Measurements from ENCODE around the gene CYP4F3. TPM values are rescaled to one million over a fixed set of nuclear protein-coding genes. Genes with fewer than 3 reads are reported as not detected.
"Not testable (repeated sequence)": the region's sequence is repeated elsewhere in the genome, so short reads cannot be mapped to it uniquely, and the experiment has no call there.

Gene CYP4F3
- total RNA-seq, 1 experiment from 2014 or later, result not detected

GRCh38 chr19:15591796-15592195, 48.9 kb upstream of the CYP4F3 start:
- Histone ChIP-seq H3K4me1 (ENCODE audit: insufficient read depth, low read length) (no peaks in the 10 kb centered on the region), H2BK20ac (ENCODE audit: low read depth, low read length, poor library complexity, severe bottlenecking) (no peak overlapping the region), H3K23ac (ENCODE audit: insufficient read length, low read depth, low read length) (no peak overlapping the region), H3K18ac (ENCODE audit: insufficient read length, low read depth, low read length) (no peak overlapping the region), H2BK15ac (ENCODE audit: low read depth, low read length) (no peak overlapping the region), H3K4ac (ENCODE audit: low read depth, low read length) (no peak overlapping the region), H4K5ac (ENCODE audit: insufficient read length, low read depth, low read length) (no peak overlapping the region), H3K27me3 (ENCODE audit: insufficient read depth, low read length) (no peaks in the 10 kb centered on the region), H2BK120ac (ENCODE audit: low read depth, low read length, poor library complexity, severe bottlenecking) (no peak overlapping the region), H3K27ac (ENCODE audit: insufficient read length, low read depth, low read length) (no peak overlapping the region), H2AK5ac (ENCODE audit: insufficient read length, low read length) (no peak overlapping the region), H3K9me3 (ENCODE audit: control insufficient read depth, low read depth, low read length) (peaks cover 76% of the 10 kb centered on the region), H3K56ac (ENCODE audit: insufficient read length, low read depth, low read length) (no peak overlapping the region), H4K8ac (replicated peaks; ENCODE audit: insufficient read length, low read depth, low read length) (no peak overlapping the region), H2BK12ac (ENCODE audit: insufficient read length, low read depth, low read length) (no peak overlapping the region), H2AFZ (ENCODE audit: low read length) (no peak overlapping the region), H3K4me2 (ENCODE audit: insufficient read depth, insufficient read length, low read length) (no peak overlapping the region), H3K14ac (ENCODE audit: insufficient read depth, low read length) (no peak overlapping the region), H3K9ac (ENCODE audit: extremely low read depth, insufficient read length, low read length) (no peak overlapping the region), H4K91ac (ENCODE audit: insufficient read length, low read depth, low read length) (no peak overlapping the region), H3K79me1 (ENCODE audit: insufficient read depth, low read depth, low read length, poor library complexity, severe bottlenecking) (no peaks in the 10 kb centered on the region), H2BK5ac (ENCODE audit: insufficient read length, low read length) (no peak overlapping the region), H3K79me2 (ENCODE audit: insufficient read depth, low read length) (no peaks in the 10 kb centered on the region), H4K20me1 (ENCODE audit: control insufficient read depth, insufficient read depth, insufficient read length) (no peaks in the 10 kb centered on the region), H3T11ph (ENCODE audit: low read length) (no peak overlapping the region), H3K23me2 (ENCODE audit: insufficient read length, low read depth, low read length, poor library complexity, severe bottlenecking) (no peaks in the 10 kb centered on the region)
- H3K4me3 Mint-ChIP-seq, result no peak overlapping the region
- peaks cover 84 to 87% of the 10 kb centered on the region in 2 experiments for H3K9me3 Mint-ChIP-seq
- H3K27me3 Mint-ChIP-seq (ENCODE audit: low read depth), result peaks cover 8% of the 10 kb centered on the region
- no peak overlapping the region for H3K27ac Mint-ChIP-seq
- DNase-seq, result no peak
- no CpG with 5 or more reads among the region's 4 CpGs for whole genome bisulfite sequencing (ENCODE audit: extremely low coverage, insufficient read length, low lambda C conversion rate)
- H3K4me1 Mint-ChIP-seq, result no peaks in the 10 kb centered on the region
- no peak for TF ChIP-seq CTCF (conservative IDR thresholded peaks at IDR 0.05)
- H3K36me3 Mint-ChIP-seq (ENCODE audit: insufficient read depth in 1 of 3, low read depth in 3 of 3), result peaks cover 10 to 35% (median 11%) of the 10 kb centered on the region in 3 experiments; a peak in 6 of 7 replicates

DNA sequence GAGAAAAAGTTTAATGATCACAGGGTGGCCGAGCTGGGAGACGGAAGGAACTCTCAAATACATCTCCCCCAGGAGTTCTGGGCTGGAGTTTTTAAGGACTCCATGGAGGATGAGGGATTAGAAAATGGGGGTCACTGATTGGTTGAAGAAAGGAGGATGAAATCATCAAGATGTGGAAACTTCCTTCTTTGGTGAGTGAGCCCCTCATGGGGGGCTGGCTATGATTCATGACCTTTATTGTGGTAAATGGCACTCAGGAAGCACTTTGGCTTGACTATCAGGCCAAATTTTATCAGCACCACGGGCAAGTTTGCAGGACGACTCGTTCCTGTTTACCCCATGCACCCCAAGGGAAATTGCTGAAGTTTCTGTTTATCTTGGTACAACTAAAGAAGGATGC, 48.2 kb upstream of the CYP4F3 start:
- not testable (repeated sequence) for H3K18ac ChIP-seq (ENCODE audit: insufficient read length, low read depth, low read length); H3K79me2 ChIP-seq (ENCODE audit: insufficient read depth, low read length); H4K8ac ChIP-seq (replicated peaks; ENCODE audit: insufficient read length, low read depth, low read length); H3K27ac ChIP-seq (ENCODE audit: insufficient read length, low read depth, low read length); H2BK20ac ChIP-seq (ENCODE audit: low read depth, low read length, poor library complexity, severe bottlenecking); H3K23me2 ChIP-seq (ENCODE audit: insufficient read length, low read depth, low read length, poor library complexity, severe bottlenecking); H3K27ac Mint-ChIP-seq; H4K5ac ChIP-seq (ENCODE audit: insufficient read length, low read depth, low read length); H4K20me1 ChIP-seq (ENCODE audit: control insufficient read depth, insufficient read depth, insufficient read length); H3K4me2 ChIP-seq (ENCODE audit: insufficient read depth, insufficient read length, low read length); H3K23ac ChIP-seq (ENCODE audit: insufficient read length, low read depth, low read length); H3K56ac ChIP-seq (ENCODE audit: insufficient read length, low read depth, low read length); H2BK120ac ChIP-seq (ENCODE audit: low read depth, low read length, poor library complexity, severe bottlenecking); H2BK15ac ChIP-seq (ENCODE audit: low read depth, low read length); H3T11ph ChIP-seq (ENCODE audit: low read length); H3K79me1 ChIP-seq (ENCODE audit: insufficient read depth, low read depth, low read length, poor library complexity, severe bottlenecking); DNase-seq; H3K4ac ChIP-seq (ENCODE audit: low read depth, low read length); H3K14ac ChIP-seq (ENCODE audit: insufficient read depth, low read length); H2AK5ac ChIP-seq (ENCODE audit: insufficient read length, low read length); H3K27me3 ChIP-seq (ENCODE audit: insufficient read depth, low read length); H3K27me3 Mint-ChIP-seq (ENCODE audit: low read depth); H4K91ac ChIP-seq (ENCODE audit: insufficient read length, low read depth, low read length); H2AFZ ChIP-seq (ENCODE audit: low read length); H2BK5ac ChIP-seq (ENCODE audit: insufficient read length, low read length); H3K4me3 Mint-ChIP-seq; H2BK12ac ChIP-seq (ENCODE audit: insufficient read length, low read depth, low read length); H3K4me1 ChIP-seq (ENCODE audit: insufficient read depth, low read length); H3K4me1 Mint-ChIP-seq; H3K9ac ChIP-seq (ENCODE audit: extremely low read depth, insufficient read length, low read length)
- H3K9me3 ChIP-seq (ENCODE audit: control insufficient read depth, low read depth, low read length), result peaks cover 75% of the 10 kb centered on the region
- Mint-ChIP-seq H3K36me3 (ENCODE audit: insufficient read depth in 1 of 3, low read depth in 3 of 3) (peaks cover 9 to 34% (median 11%) of the 10 kb centered on the region in 3 experiments; a peak in 6 of 7 replicates), H3K9me3 (peaks cover 81 to 86% of the 10 kb centered on the region in 2 experiments)
- WGBS (ENCODE audit: extremely low coverage, insufficient read length, low lambda C conversion rate), result no CpG with 5 or more reads among the region's 5 CpGs

Data from H9 (cell line).